AG10803 (cell line): Measurements from ENCODE around the gene DOCK3.

ENCODE experiments used
- DNase-seq: peaks from one replicate; pipeline ENCODE4 v3.0.0; 2010; ENCODE audit warnings: low read depth
- H3K4me3 ChIP-seq: 2 replicates; pipeline ENCODE4 v1.5.1; 2011; ENCODE audit warnings: mild to moderate bottlenecking, low read length, control low read depth
- TF ChIP-seq, protein P1 (sequence below): conservative IDR thresholded peaks from 2 replicates; pipeline ENCODE4 v1.5.1; 2011; ENCODE audit warnings: mild to moderate bottlenecking, low read length, control low read depth, inconsistent platforms

DOCK3 gene

GRCh38 chr3:51395493-51396213, 720.9 kb downstream of the DOCK3 start:
- no peak overlapping the region for H3K4me3 ChIP-seq
- TF ChIP-seq, protein P1, sequence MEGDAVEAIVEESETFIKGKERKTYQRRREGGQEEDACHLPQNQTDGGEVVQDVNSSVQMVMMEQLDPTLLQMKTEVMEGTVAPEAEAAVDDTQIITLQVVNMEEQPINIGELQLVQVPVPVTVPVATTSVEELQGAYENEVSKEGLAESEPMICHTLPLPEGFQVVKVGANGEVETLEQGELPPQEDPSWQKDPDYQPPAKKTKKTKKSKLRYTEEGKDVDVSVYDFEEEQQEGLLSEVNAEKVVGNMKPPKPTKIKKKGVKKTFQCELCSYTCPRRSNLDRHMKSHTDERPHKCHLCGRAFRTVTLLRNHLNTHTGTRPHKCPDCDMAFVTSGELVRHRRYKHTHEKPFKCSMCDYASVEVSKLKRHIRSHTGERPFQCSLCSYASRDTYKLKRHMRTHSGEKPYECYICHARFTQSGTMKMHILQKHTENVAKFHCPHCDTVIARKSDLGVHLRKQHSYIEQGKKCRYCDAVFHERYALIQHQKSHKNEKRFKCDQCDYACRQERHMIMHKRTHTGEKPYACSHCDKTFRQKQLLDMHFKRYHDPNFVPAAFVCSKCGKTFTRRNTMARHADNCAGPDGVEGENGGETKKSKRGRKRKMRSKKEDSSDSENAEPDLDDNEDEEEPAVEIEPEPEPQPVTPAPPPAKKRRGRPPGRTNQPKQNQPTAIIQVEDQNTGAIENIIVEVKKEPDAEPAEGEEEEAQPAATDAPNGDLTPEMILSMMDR: no peak
- no peak for DNase-seq

DNA sequence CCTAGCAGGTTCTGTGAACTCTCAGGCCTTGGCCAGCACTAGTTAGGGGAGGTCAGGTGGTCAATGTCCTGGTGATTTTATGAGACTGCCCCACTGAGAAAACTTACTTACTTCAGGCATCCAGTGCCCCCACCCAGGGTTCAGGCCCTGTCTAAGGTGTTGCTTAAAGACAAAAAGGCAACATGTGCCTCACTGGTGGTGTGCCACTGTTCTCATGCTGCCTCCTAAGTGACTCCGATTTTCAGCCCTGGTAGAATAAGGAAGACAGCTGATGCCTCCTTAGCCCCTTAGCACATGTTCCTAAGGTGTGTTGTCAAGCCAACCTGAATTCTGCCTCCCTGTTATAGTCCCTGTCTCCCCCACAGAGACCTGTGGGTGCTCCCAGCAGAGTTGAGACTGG, 721.7 kb downstream of the DOCK3 start:
- TF ChIP-seq, protein P1: no peak
- H3K4me3 ChIP-seq: no peak overlapping the region
- DNase-seq: no peak

- TF ChIP-seq, protein P1: no peak
- DNase-seq: no peak
- H3K4me3 ChIP-seq: no peak overlapping the region
Measured at GRCh38 chr3:51397392-51397791, 722.7 kb downstream of the DOCK3 start.

GRCh38 chr3:51398595-51399310, 724.0 kb downstream of the DOCK3 start:
- TF ChIP-seq, protein P1: no peak

DNA sequence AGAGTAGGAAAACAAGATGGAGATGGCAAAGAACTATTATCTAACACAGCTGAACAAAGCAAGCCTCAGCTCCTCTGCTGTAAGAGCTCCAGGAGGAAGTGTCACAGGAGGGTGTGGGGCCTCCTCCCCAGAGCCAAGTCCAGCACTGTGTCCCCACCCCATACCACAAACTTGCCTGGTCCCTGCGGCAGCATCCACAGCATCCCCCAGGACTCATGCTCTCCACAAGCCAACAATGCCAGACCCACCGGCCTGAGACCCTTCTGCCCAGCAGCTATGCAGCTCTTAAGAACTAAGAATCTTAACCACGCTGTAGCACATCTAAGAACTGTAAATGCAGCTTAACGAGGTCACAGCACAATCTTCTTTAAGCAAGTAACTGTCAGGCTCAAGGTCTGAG, 725.4 kb downstream of the DOCK3 start:
- no peak for DNase-seq
- H3K4me3 ChIP-seq: no peak overlapping the region
- TF ChIP-seq, protein P1: no peak

More at GRCh38 chr3:51398595-51399310, 724.0 kb downstream of the DOCK3 start:
- no peak overlapping the region for H3K4me3 ChIP-seq
- DNase-seq: no peak

DNA sequence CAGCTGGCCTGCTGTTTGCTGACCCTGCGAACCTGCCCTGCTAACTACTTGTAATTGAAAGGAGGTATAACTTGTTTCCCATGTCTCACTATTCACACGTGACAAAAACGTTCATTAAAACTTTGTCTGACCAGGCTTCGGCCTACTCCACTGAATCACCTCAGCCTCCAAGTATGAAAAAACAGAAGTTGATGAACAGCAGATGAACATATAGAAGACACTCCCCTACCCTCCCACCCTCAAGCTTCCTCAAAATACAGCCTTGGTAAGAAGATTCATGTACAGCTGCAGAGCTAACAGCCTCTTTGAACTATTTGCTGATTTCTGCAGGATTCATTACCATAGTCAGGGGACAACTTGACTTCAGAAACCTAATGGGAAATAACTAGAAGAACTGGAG, 727.0 kb downstream of the DOCK3 start:
- no peak overlapping the region for H3K4me3 ChIP-seq
- DNase-seq: no peak
- TF ChIP-seq, protein P1: no peak

- DNase-seq: no peak
- H3K4me3 ChIP-seq: no peak overlapping the region
- TF ChIP-seq, protein P1: no peak
Measured at GRCh38 chr3:51403675-51404074, 728.9 kb downstream of the DOCK3 start.
